B cell (primary cell): ENCODE measurements around the gene EP300. TPM values are rescaled to one million over a fixed set of nuclear protein-coding genes. Genes with fewer than 3 reads are reported as not detected.

ENCODE experiments used
- ATAC-seq: fragments of 200-7000 bp; cut with Tn5 transposase; one replicate; pipeline ENCODE4 v1.10.0; 2021; ENCODE audit warnings: low read depth, mild to moderate bottlenecking, moderate number of reproducible peaks, moderate library complexity
- CTCF ChIA-PET: fragments of 350-600 bp; sonication (Branson Sonifier 250); formaldehyde crosslinking; loops from one replicate; lab custom pipeline; 2021; ENCODE audit warnings: antibody characterized with exemption, inconsistent platforms; lab: Charles Lee
- POLR2A ChIA-PET: fragments of 350-600 bp; sonication (Branson Sonifier 250); formaldehyde crosslinking; loops from one replicate; lab custom pipeline; 2021; ENCODE audit warnings: antibody characterized with exemption; lab: Charles Lee
- DNase-seq: peaks from one replicate; pipeline ENCODE4 v3.0.0; 2013
- H2AFZ ChIP-seq: 2 replicates; pipeline ENCODE4 v1.6.1; 2012; ENCODE audit warnings: mild to moderate bottlenecking, low read depth, low read length; ENCODE audit not compliant: insufficient read depth, poor library complexity, severe bottlenecking
- H3K27ac ChIP-seq, 2 donors: 1 replicate in 1 of 2; 2 replicates in 1 of 2; pipeline ENCODE4 v1.5.1; 2012 to 2013; ENCODE audit warnings: low read length in 2 of 2, mild to moderate bottlenecking in 2 of 2, moderate library complexity in 1 of 2
- H3K27me3 ChIP-seq, 4 experiments: fragments of 200-600 bp in 1 of 4; sonication (generic) in 1 of 4; replicated peaks in 1 of 4; 1 replicate in 2 of 4; 2 replicates in 2 of 4; pipeline versions ENCODE4 v1.6.1 to v1.7.0; 2013 to 2016; ENCODE audit warnings: low read length in 3 of 4, mild to moderate bottlenecking in 2 of 4, mixed read lengths in 1 of 4, moderate library complexity in 1 of 4; ENCODE audit not compliant: insufficient read depth in 4 of 4, control insufficient read depth in 3 of 4; ENCODE audit errors: control extremely low read depth in 1 of 4
- H3K36me3 ChIP-seq, 2 experiments: replicated peaks in 1 of 2; 1 replicate in 1 of 2; 2 replicates in 1 of 2; pipeline versions ENCODE4 v1.6.1 to v1.7.1; 2013; ENCODE audit warnings: low read length in 1 of 2; ENCODE audit not compliant: insufficient read depth in 2 of 2, control insufficient read depth in 1 of 2; ENCODE audit errors: control extremely low read depth in 1 of 2, extremely low read depth in 1 of 2
- H3K4me1 ChIP-seq, 2 donors: fragments of 200-600 bp in 1 of 2; sonication (generic) in 1 of 2; 1 replicate in 1 of 2; 2 replicates in 1 of 2; pipeline versions ENCODE4 v1.5.1 to v1.6.1; 2013 to 2017; ENCODE audit warnings: low read length in 2 of 2; ENCODE audit not compliant: control insufficient read depth in 2 of 2, insufficient read depth in 2 of 2
- H3K4me2 ChIP-seq: replicated peaks from 2 replicates; pipeline ENCODE3; 2012; ENCODE audit warnings: mild to moderate bottlenecking, low read depth, low read length; ENCODE audit not compliant: poor library complexity, severe bottlenecking
- H3K4me3 ChIP-seq, 5 experiments: fragments of 200-600 bp in 1 of 5; sonication (generic) in 1 of 5; 1 replicate in 3 of 5; 2 replicates in 2 of 5; pipeline versions ENCODE4 v1.5.1 to v1.7.0; 2011 to 2016; ENCODE audit warnings: low read length in 4 of 5, mild to moderate bottlenecking in 4 of 5, low read depth in 2 of 5, control low read depth in 1 of 5, moderate library complexity in 1 of 5; ENCODE audit not compliant: insufficient read depth in 1 of 5; ENCODE audit errors: control extremely low read depth in 1 of 5, extremely low read depth in 1 of 5
- H3K79me2 ChIP-seq: fragments of 200-600 bp; sonication (generic); one replicate; pipeline ENCODE4 v1.6.0; 2016; ENCODE audit warnings: low read length; ENCODE audit not compliant: control insufficient read depth, insufficient read depth
- H3K9ac ChIP-seq: fragments of 200-600 bp; sonication (generic); 2 replicates; pipeline ENCODE4 v1.6.1; 2017; ENCODE audit warnings: mild to moderate bottlenecking, low read length, moderate library complexity
- H3K9me3 ChIP-seq, 3 donors: one replicate each; pipeline versions ENCODE4 v1.6.1 to v1.7.1; 2013; ENCODE audit warnings: low read length in 2 of 3; ENCODE audit not compliant: control insufficient read depth in 2 of 3, insufficient read depth in 1 of 3; ENCODE audit errors: control extremely low read depth in 1 of 3
- H4K20me1 ChIP-seq: 2 replicates; pipeline ENCODE4 v1.6.0; 2012; ENCODE audit warnings: mild to moderate bottlenecking, low read length; ENCODE audit not compliant: insufficient read depth, control insufficient read depth, poor library complexity, severe bottlenecking
- H3K27ac Mint-ChIP-seq: one replicate; pipeline ENCODE4 v1.8.0; 2021; ENCODE audit warnings: mixed read lengths
- H3K27me3 Mint-ChIP-seq: one replicate; pipeline ENCODE4 v1.8.0; 2021; ENCODE audit warnings: mixed read lengths
- H3K4me1 Mint-ChIP-seq: one replicate; pipeline ENCODE4 v1.8.0; 2021; ENCODE audit warnings: mixed read lengths
- H3K4me3 Mint-ChIP-seq: one replicate; pipeline ENCODE4 v1.8.0; 2021; ENCODE audit warnings: mixed read lengths
- H3K9me3 Mint-ChIP-seq: one replicate; pipeline ENCODE4 v1.8.0; 2022; ENCODE audit warnings: mixed read lengths; ENCODE audit not compliant: insufficient read depth
- EZH2 ChIP-seq: IDR thresholded peaks from 2 replicates; pipeline ENCODE4 v1.6.1; 2012; ENCODE audit warnings: borderline replicate concordance, low read depth, mild to moderate bottlenecking, moderate library complexity, low read length; ENCODE audit not compliant: insufficient read depth, poor library complexity, severe bottlenecking
- WGBS: methylation state at CpG from one replicate; pipeline ENCODE4 v1.1.5; 2013; ENCODE audit warnings: missing lambda C conversion rate; ENCODE audit not compliant: insufficient coverage; 5-methylcytosine and 5-hydroxymethylcytosine counted together
- intact Hi-C: fragments of 100-400 bp; cut with micrococcal nuclease; formaldehyde crosslinking; loops from one replicate; pipeline ENCODE4 v1.10.0; 2022
- polyA plus RNA-seq: library from polyadenylated mRNA; depleted of rRNA; stranded (reverse); fragments of >200 nt; gene quantifications from 2 replicates; pipeline ENCODE4 v1.2.3, GENCODE V29; 2012
- total RNA-seq, 2 donors: library from RNA; stranded (reverse); fragments of 120-200 nt in 1 of 2; gene quantifications; 1 replicate in 1 of 2; 2 replicates in 1 of 2; pipeline versions ENCODE4 v1.2.3 to v1.2.4, GENCODE V29; 2013 to 2022
- TF ChIP-seq, protein P1 (sequence below): fragments of 200-600 bp; IDR thresholded peaks from one replicate; pipeline ENCODE4 v1.8.0; 2022; ENCODE audit warnings: antibody characterized with exemption, mild to moderate bottlenecking

The EP300 gene
- total and polyA plus RNA-seq, 2 donors (not counting 1 experiment from before 2014, with no cell fraction given) = 73.3 to 185 TPM

GRCh38 chr22:41146573-41146972 is 54.2 kb downstream of the EP300 start:
- TF ChIP-seq EZH2 = no peak
- TF ChIP-seq, protein P1, sequence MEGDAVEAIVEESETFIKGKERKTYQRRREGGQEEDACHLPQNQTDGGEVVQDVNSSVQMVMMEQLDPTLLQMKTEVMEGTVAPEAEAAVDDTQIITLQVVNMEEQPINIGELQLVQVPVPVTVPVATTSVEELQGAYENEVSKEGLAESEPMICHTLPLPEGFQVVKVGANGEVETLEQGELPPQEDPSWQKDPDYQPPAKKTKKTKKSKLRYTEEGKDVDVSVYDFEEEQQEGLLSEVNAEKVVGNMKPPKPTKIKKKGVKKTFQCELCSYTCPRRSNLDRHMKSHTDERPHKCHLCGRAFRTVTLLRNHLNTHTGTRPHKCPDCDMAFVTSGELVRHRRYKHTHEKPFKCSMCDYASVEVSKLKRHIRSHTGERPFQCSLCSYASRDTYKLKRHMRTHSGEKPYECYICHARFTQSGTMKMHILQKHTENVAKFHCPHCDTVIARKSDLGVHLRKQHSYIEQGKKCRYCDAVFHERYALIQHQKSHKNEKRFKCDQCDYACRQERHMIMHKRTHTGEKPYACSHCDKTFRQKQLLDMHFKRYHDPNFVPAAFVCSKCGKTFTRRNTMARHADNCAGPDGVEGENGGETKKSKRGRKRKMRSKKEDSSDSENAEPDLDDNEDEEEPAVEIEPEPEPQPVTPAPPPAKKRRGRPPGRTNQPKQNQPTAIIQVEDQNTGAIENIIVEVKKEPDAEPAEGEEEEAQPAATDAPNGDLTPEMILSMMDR = no peak
- DNase-seq (no peak), ATAC-seq (no peak)
- H3K4me3 ChIP-seq = no peak overlapping the region
- H3K4me2 ChIP-seq = no peak overlapping the region
- H2AFZ ChIP-seq = no peak overlapping the region
- H3K27me3 ChIP-seq = no peaks in the 10 kb centered on the region
- H3K9ac ChIP-seq = no peak overlapping the region
- peaks cover 47% of the 10 kb centered on the region for H4K20me1 ChIP-seq
- H3K4me1 ChIP-seq = no peaks in the 10 kb centered on the region
- no CpG with 5 or more reads among the region's 4 CpGs for WGBS
- Mint-ChIP-seq H3K4me3 (no peak overlapping the region), H3K4me1 (no peaks in the 10 kb centered on the region), H3K9me3 (no peaks in the 10 kb centered on the region), H3K27ac (no peak overlapping the region), H3K27me3 (no peaks in the 10 kb centered on the region)
- ChIA-PET CTCF (interaction anchor here (1.0 to 2.5 kb wide), 3 partner anchors 10 to 224 kb away, joined by 3 to 12 read pairs (median 3); no protein-coding TSS in a partner anchor), POLR2A (no interaction called here)
- peaks cover 30% of the 10 kb centered on the region for H3K79me2 ChIP-seq
- no peak overlapping the region for H3K27ac ChIP-seq
- peaks cover 39 to 84% of the 10 kb centered on the region in 2 experiments for H3K36me3 ChIP-seq
- no peaks in the 10 kb centered on the region for H3K9me3 ChIP-seq
- intact Hi-C loops = no loop called here

DNA sequence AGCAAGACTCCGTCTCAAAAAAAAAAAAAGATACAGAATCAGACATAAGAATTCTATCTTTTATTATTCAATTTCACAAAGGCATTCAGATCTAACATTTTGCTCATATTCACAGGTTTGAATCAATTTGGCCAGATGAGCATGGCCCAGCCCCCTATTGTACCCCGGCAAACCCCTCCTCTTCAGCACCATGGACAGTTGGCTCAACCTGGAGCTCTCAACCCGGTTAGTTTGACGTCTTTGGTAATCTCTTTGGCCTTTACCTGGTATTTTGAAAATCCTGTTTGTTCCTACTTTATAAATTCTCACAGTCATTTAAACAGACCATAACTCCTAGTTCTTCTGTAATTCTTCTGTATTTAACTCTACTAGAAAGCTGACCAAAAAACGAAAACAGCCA is 55.3 kb downstream of the EP300 start:
- DNase-seq = no peak
- Histone ChIP-seq H3K4me3 (no peak overlapping the region), H3K9ac (no peak overlapping the region), H3K4me2 (no peak overlapping the region), H3K27me3 (no peaks in the 10 kb centered on the region), H4K20me1 (peaks cover 35% of the 10 kb centered on the region), H2AFZ (no peak overlapping the region), H3K4me1 (no peaks in the 10 kb centered on the region), H3K27ac (no peak overlapping the region), H3K36me3 (peaks cover 33 to 84% of the 10 kb centered on the region in 2 experiments), H3K9me3 (no peaks in the 10 kb centered on the region), H3K79me2 (peaks cover 19% of the 10 kb centered on the region)
- WGBS = 94% methylated on average over 4 of the region's 5 CpGs
- H3K4me1 Mint-ChIP-seq = no peaks in the 10 kb centered on the region
- H3K27ac Mint-ChIP-seq = no peak overlapping the region
- intact Hi-C loops = no loop called here
- TF ChIP-seq, protein P1 = no peak
- no peak for TF ChIP-seq EZH2
- ChIA-PET POLR2A (no interaction called here), CTCF (interaction anchor here (1.4 kb wide), 1 partner anchor 225 kb away, joined by 4 read pairs; no protein-coding TSS in a partner anchor)
- no peak overlapping the region for H3K4me3 Mint-ChIP-seq
- no peaks in the 10 kb centered on the region for H3K27me3 Mint-ChIP-seq
- no peak for ATAC-seq
- H3K9me3 Mint-ChIP-seq = no peaks in the 10 kb centered on the region
